ENCODE measurements around the gene CDC42BPA. TPM values are rescaled to one million over a fixed set of nuclear protein-coding genes. Genes with fewer than 3 reads are reported as not detected.

The CDC42BPA gene
- total and polyA plus RNA-seq, 3 donors from 2014 or later = 39.9 to 109 (median 105) TPM

GRCh38 chr1:227223171-227223806 is 95.0 kb downstream of the CDC42BPA start:
- intact Hi-C loops (cut with DNase I; ENCODE audit: low total_unique reads) = no loop called here
- TF ChIP-seq POLR2A (IDR thresholded peaks at IDR 0.05) (no peak), CTCF (IDR thresholded peaks at IDR 0.05) (no peak)
- no peak for DNase-seq
- no peak overlapping the region for H3K27ac ChIP-seq
- no peaks in the 10 kb centered on the region for H3K4me1 ChIP-seq
- no peak overlapping the region for H3K4me3 ChIP-seq
- no peaks in the 10 kb centered on the region for H3K36me3 ChIP-seq (ENCODE audit: low read depth, missing control alignments)
- 93 to 96% methylated on average over 1 of the region's 1 CpG for WGBS, 2 donors
- no peaks in the 10 kb centered on the region for H3K9me3 ChIP-seq
- no peaks in the 10 kb centered on the region for H3K27me3 ChIP-seq

- no peak for DNase-seq
- WGBS, 2 donors = 90 to 92% methylated on average over 1 of the region's 1 CpG
- no peaks in the 10 kb centered on the region for H3K27me3 ChIP-seq
- H3K4me3 ChIP-seq = no peak overlapping the region
- no peaks in the 10 kb centered on the region for H3K9me3 ChIP-seq
- no peak overlapping the region for H3K27ac ChIP-seq
- no peaks in the 10 kb centered on the region for H3K36me3 ChIP-seq (ENCODE audit: low read depth, missing control alignments)
- TF ChIP-seq POLR2A (IDR thresholded peaks at IDR 0.05) (no peak), CTCF (IDR thresholded peaks at IDR 0.05) (no peak)
- intact Hi-C loops (cut with DNase I; ENCODE audit: low total_unique reads) = no loop called here
- peaks cover 3% of the 10 kb centered on the region for H3K4me1 ChIP-seq
Observed at GRCh38 chr1:227219715-227220292, 98.5 kb downstream of the CDC42BPA start.

GRCh38 chr1:227218870-227219573 is 99.3 kb downstream of the CDC42BPA start:
- TF ChIP-seq CTCF (IDR thresholded peaks at IDR 0.05) = no peak
- no peak overlapping the region for H3K4me3 ChIP-seq
- H3K36me3 ChIP-seq (ENCODE audit: low read depth, missing control alignments) = no peaks in the 10 kb centered on the region
- H3K4me1 ChIP-seq = peaks cover 3% of the 10 kb centered on the region
- H3K27ac ChIP-seq = no peak overlapping the region
- H3K9me3 ChIP-seq = no peaks in the 10 kb centered on the region
- DNase-seq = no peak
- no peaks in the 10 kb centered on the region for H3K27me3 ChIP-seq
- WGBS, 2 donors = 74 to 86% methylated on average over 6 of the region's 6 CpGs
- intact Hi-C loops (cut with DNase I; ENCODE audit: low total_unique reads) = no loop called here

GRCh38 chr1:227215863-227216510 is 102.3 kb downstream of the CDC42BPA start:
- no peak overlapping the region for H3K27ac ChIP-seq
- intact Hi-C loops (cut with DNase I; ENCODE audit: low total_unique reads) = no loop called here
- no peak for TF ChIP-seq POLR2A (IDR thresholded peaks at IDR 0.05)
- TF ChIP-seq CTCF (IDR thresholded peaks at IDR 0.05) = no peak
- 96 to 99% methylated on average over 2 of the region's 2 CpGs for WGBS, 2 donors
- DNase-seq = no peak
- H3K4me1 ChIP-seq = peaks cover 3% of the 10 kb centered on the region
- no peaks in the 10 kb centered on the region for H3K9me3 ChIP-seq
- no peaks in the 10 kb centered on the region for H3K27me3 ChIP-seq
- no peaks in the 10 kb centered on the region for H3K36me3 ChIP-seq (ENCODE audit: low read depth, missing control alignments)
- no peak overlapping the region for H3K4me3 ChIP-seq

All from testis (tissue), 3 donors.